Limb (tissue), 2 donors: Measurements from ENCODE around the gene BUB1B.

Experiments used
- DNase-seq, 2 donors: peaks; one replicate each; pipeline ENCODE4 v3.0.0-alpha.2; 2016; ENCODE audit errors: extremely low spot score in 2 of 2

Gene BUB1B

GRCh38 chr15:40239693-40240618 lies 79.1 kb downstream of the BUB1B start:
- DNase-seq: no peak

GRCh38 chr15:40240619-40241221 lies 79.9 kb downstream of the BUB1B start:
- DNase-seq: no peak

DNA sequence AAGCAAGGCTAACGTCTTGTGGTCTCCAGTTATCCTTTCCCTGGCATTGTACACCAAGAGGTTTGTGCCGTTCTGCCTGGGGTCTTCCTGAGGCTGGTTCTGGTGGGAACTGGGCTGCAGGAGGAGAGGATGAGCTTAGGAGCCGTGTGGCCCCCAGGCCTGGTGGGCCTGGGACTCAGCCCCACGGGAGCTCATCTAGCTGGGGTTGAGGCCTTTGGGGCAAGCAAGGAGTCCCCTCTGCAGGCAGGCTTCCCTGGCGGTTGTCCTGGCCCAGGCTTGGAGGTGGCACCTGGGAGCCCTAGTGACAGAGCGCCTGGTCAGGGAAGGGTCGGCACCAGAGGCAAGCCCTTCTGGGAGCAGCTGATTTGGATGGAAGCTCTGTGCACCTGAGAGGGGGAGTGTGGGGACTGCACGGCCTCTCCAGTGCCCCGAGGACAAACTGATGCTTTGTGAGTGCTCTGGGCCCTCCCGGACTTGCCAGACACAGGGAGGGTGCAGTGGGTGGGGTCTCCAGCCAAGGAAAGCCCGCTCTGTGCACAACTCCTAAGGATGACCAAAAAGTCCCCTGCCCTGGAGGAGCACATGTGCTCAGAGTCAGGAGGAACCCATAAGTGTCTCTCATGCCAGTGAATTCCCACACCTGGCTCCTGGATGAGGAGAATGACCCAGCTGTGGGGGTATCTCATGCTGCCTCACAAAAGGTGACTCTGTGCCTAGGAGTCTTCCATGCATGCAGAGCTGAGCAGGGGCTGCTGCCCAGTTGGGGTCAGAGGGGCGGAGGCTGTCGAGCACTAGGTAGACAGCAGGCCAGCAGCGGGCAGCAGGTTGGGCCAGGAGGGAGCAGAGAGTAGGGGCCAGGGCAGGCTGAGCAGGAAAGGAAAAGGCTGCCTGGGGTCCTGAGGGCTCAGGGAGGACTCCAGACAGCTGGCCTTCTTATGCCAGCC lies 80.7 kb downstream of the BUB1B start:
- no peak for DNase-seq

DNA sequence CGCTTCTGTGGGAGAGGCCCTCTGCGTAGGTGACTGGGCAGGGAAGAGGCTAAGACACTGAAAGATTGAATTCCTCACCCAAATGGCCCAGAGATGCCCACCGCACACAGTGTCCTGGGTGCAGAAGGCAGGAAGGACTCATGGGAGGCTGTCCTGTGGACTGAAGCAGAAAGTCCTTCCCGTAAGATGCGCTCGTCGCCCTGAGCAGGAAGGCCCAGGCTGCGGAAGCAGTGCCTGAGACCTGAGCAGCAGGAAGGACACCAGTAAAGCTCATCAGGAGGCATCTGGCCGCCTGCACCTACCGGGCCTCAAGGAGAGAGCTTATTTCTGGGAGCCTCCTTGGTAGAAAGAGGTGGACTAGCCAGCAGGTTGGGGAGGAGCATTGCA lies 81.3 kb downstream of the BUB1B start:
- no peak for DNase-seq

GRCh38 chr15:40242601-40243000 lies 81.7 kb downstream of the BUB1B start:
- no peak for DNase-seq

DNA sequence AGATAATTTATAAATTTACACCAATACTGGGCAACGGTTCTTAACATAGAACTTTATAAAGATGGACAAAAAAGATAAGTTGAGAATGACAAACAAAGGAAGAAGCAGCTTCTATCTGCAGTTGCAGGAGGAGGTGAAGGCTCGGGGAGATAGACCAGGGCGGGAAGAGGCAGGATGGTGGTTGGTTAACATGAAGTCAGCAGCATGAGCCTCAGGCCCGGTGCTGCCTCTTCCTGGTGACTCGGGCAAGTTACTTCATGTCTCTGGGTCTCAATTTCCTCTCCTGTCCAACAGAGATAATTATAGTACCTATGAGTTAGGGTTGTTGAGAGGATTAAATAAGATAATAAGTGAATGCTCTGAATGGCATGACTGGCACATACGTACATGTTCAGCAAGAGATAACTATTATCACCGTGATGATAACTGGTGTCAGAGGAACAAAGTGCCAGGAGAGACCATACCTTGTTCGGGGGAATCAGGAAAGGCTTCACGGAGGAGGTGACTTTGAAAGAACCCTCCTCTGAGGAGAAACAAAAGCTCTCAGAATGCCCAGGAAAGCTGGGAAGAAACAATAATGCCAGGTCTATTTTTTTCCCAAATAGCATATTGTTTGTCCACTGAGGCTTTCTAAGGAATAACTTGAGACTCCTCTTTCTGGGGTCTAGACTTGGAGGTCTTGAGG lies 82.4 kb downstream of the BUB1B start:
- DNase-seq: no peak

- DNase-seq: no peak
Observed at GRCh38 chr15:40244961-40245523, 84.2 kb downstream of the BUB1B start.

DNA sequence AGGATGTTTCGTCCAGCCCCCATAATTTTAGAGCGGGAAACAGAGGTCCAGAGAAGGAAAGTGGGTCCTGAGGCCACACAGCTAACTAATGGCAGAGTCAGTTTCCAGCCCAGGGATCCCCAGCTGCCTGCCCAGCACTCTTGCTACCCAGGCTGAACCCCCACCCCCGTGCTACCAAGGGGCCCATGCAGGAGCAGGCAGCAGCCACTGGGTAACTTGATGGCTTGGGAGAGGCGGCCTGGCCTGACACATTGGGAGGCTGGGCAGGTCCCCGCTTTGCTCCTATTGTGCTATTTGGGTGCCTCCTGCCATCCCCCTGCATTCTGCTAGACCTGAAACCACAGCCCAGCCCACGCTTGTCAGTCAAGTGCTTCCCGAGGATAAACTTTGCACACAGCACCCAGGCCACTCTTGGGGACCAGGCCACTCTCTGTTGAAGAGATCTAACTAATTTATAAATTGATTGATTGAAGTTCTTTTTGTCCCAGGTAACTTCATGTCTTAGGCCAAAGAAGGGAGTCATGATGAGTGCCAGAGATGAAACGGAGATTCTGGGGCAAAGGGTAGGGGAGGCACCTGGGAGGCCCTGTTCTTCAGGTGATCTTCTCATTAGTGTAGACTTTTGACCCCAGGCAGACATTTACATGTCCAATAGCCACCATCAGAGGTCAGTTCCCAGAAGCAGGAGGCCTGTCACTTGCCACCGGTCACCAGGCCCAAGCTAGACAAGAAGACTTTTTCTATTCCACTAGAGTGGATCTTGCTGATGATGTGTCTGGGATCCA lies 85.0 kb downstream of the BUB1B start:
- no peak for DNase-seq

GRCh38 chr15:40246496-40247280 lies 85.8 kb downstream of the BUB1B start:
- peak in 1 of 2 donors; percentile 14 for DNase-seq

DNA sequence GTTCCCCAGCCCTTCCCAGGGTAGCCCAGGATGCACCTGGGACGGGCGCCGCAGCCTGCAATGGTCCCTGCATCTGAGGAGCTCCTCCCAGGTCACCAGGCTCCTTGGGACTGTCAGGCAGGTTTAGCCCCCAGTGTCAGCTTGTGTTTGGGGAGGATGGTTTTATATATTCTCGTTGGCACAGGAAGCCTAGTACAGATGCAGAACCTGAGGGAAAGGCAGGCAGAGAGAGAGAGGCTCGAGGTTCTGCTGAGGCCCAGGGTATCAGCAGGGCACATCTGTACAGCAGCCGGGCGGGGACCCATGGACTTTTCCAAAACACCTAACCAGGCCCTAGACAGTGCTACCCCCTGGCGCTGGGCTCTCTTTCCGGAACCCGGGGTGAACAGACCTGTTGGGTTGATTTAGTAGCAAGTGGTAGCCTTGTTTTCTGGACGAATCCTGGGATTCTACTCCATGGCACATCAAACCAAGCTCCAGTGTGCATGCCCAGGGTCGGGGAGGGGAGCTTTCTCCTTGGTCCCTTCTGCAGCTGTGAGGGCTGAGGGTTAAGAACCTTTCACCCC lies 86.6 kb downstream of the BUB1B start:
- peak in 1 of 2 donors; percentile 11 for DNase-seq

DNA sequence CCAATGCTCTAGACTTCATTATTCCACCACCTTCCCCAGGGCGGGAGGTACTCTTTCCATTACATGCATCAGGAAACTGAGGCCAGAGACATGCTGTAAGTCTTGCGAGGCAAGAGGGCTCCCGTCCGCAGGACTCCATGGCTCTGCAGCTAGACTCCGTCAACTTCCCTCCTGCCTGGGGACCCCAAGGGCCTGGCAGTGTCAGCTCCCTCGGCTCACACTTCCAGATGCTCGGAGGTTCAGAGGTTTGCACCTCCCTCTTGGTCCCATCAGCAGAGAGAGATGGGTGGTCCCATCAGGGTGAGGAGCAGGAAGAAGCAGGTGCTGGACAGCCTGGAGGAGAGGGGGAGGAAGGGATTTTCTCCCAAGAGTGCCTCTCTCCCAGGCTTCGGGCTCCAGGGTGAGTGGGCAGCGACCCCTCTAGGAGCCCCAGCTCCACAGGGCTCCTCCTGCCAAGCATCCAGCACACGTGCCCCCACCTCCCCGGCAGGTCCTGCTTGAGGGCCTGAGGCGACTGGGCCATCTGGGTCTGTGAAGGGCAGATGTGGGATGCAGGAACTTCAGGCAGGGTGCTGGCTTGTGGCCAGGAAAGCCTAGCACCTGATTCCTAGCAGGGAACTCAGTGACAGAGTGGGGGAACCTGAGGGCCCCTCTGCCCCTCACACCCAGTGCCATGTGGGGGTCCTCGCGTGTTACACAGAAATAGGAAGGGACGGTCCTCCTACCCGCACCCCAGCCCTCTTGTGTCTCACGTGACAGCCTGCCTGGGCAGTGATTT lies 87.3 kb downstream of the BUB1B start:
- peak in 1 of 2 donors; percentile 18 for DNase-seq

DNA sequence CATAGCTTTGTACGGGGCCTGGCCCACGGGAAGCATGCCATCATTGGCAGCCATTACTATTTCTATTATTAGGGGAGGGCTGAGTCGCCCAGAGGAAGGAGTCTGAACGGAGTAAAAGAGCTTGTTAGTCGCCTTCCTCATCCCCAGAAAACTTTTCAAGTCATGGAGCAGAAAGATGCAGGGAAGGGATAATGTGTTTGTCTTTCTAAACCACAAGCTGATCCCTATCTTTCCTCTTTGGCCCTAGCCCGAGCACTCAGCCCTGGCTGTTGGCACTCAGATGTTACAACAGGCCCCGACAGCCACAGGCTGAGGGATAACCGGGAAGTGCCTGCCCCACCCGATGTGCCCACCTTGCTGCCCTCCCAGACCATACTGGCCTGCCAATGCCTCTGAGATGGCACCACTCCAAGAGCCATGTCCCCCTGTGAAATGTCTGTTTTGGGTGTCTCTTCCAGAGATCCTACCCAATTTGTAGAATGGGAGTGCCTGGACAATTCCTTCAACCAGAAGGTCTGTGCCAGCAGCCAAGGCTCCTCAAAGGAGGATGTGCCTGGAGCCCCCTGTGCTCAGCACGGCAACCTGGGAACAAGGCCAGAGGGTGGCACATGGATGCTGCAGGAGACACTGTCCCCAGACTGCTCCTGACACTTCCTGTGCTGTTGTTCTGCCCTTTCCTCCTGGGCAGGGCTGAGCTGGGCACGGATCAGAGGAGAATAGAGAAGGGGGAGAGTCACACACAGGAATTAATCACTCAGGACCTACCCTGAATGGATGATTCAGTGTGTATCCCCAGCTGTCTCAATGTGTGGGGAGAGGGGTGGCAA lies 88.8 kb downstream of the BUB1B start:
- no peak for DNase-seq

GRCh38 chr15:40250304-40250656 lies 89.4 kb downstream of the BUB1B start:
- no peak for DNase-seq

DNA sequence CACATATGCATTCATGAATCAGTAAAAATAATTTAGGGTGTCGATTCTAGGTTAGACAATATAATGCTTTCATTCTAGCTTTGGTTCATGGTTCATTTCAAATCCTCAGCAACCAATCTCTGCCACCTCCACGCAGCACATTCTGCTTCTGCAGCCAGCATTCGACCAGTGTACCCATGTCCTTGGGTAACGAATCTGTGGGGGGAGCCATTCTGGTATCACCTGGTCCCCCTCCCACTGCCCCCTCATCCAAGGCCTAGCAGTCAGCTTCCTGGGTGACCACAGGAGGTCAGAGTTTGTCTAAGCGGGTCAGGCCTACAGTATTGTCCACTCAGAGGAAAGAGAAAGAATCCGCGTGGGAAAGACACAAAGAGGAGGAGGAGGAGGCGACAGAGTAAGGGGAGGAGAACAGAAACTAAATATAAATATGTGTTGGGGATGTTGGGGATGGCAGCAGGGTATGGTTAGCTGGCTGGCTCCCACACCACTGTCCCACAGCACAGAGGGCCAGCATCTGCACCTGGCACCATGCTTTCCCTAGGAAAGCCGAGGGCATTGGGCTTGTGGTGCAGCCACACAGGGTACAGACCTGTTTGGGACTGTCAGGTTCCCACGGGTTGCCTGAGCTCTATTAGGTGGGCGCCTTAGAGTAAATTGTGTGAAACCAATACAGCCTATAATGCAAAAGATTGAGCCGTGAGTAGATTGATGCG lies 90.1 kb downstream of the BUB1B start:
- no peak for DNase-seq

- no peak for DNase-seq
Observed at GRCh38 chr15:40251486-40252140, 90.7 kb downstream of the BUB1B start.

DNA sequence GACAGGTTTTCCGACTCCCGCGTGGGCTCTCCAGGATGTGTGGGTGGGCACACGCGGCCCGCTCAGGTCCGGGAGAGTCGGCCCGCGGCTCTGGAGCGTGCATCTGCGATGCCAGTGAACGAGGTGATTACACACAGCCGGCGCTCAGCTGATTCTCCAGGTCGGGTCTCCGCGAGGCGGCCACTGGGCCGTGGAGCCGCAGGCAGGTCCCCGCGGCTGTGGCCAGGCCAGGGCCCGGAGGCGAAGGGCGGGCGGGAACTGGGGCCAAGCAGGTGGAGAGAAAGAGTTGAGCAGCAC lies 91.2 kb downstream of the BUB1B start:
- no peak for DNase-seq
